Measurements from ENCODE around the gene CDKAL1. TPM values are rescaled to one million over a fixed set of nuclear protein-coding genes. Genes with fewer than 3 reads are reported as not detected.
A peak's percentile ranks its signal among the peaks of the same experiment; 100 is the strongest.
"Not testable (repeated sequence)": the region's sequence is repeated elsewhere in the genome, so short reads cannot be mapped to it uniquely, and the experiment has no call there.

CDKAL1 gene
- polyA plus RNA-seq, 2 of the 4 experiments (the other 2 are of a cell fraction): 4.7 to 8.3 TPM

GRCh38 chr6:20548264-20548663 lies 14.0 kb downstream of the CDKAL1 start:
- no peak for FAIRE-seq
- 91% methylated on average over 1 of the region's 1 CpG for WGBS (ENCODE audit: missing lambda C conversion rate)
- Histone ChIP-seq H3K4me2 (no peak overlapping the region), H3K4me1 (peaks cover 3% of the 10 kb centered on the region; the same call in 2 of the 3 replicates), H3K9me3 (no peaks in the 10 kb centered on the region), H3K4me3 (no peak overlapping the region), H3K27ac (no peak overlapping the region)
- TF ChIP-seq JUN (IDR thresholded peaks at IDR 0.05) (no peak), RAD21 (conservative IDR thresholded peaks at IDR 0.05 in 1 of 2, IDR thresholded peaks at IDR 0.05 in 1 of 2) (no peak), ZNF302 (CRISPR knock-in tag; IDR thresholded peaks at IDR 0.05) (no peak), SREBF2 (IDR thresholded peaks at IDR 0.05) (no peak), ESRRA (IDR thresholded peaks at IDR 0.05; ENCODE audit: borderline replicate concordance, low read length) (no peak), RNF2 (IDR thresholded peaks at IDR 0.05; ENCODE audit: borderline replicate concordance, low read depth) (no peak)
- ChIA-PET POLR2A (no interaction called here), CTCF (no interaction called here)
- ATAC-seq: no peak
- no peak for DNase-seq (ENCODE audit: low read depth in 1 of 2, low spot score in 1 of 2)

GRCh38 chr6:20549398-20549797 lies 15.1 kb downstream of the CDKAL1 start:
- H3K9me3 ChIP-seq; H3K4me2 ChIP-seq; CTCF ChIA-PET; H3K27ac ChIP-seq; ATAC-seq; DNase-seq (ENCODE audit: low read depth in 1 of 2, low spot score in 1 of 2); H3K4me1 ChIP-seq; FAIRE-seq; H3K4me3 ChIP-seq; POLR2A ChIA-PET: not testable (repeated sequence)
- 90% methylated on average over 3 of the region's 3 CpGs for WGBS (ENCODE audit: missing lambda C conversion rate)
- TF ChIP-seq ZC3H11A (IDR thresholded peaks at IDR 0.05): peak; percentile 24

GRCh38 chr6:20554326-20554725 lies 20.1 kb downstream of the CDKAL1 start:
- no peak overlapping the region for H3K4me3 ChIP-seq
- H3K27ac ChIP-seq: no peak overlapping the region
- H3K4me1 ChIP-seq: no peaks in the 10 kb centered on the region
- FAIRE-seq (no peak), ATAC-seq (no peak), DNase-seq (ENCODE audit: low read depth in 1 of 2, low spot score in 1 of 2) (no peak)
- no peak overlapping the region for H3K4me2 ChIP-seq
- no peaks in the 10 kb centered on the region for H3K9me3 ChIP-seq
- POLR2A ChIA-PET: no interaction called here
- CTCF ChIA-PET: interaction anchor here (0.6 kb wide), 1 partner anchor 1205 kb away, joined by 3 read pairs; no protein-coding TSS in a partner anchor
- no peak for TF ChIP-seq PBX3 (IDR thresholded peaks at IDR 0.05)
- TF ChIP-seq ZC3H11A (IDR thresholded peaks at IDR 0.05): no peak
- no peak for TF ChIP-seq E2F6 (IDR thresholded peaks at IDR 0.05; ENCODE audit: borderline replicate concordance, low read depth)
- TF ChIP-seq FOSL2 (IDR thresholded peaks at IDR 0.05): no peak
- TF ChIP-seq FOSL2 (CRISPR knock-in tag; IDR thresholded peaks at IDR 0.05): no peak
- TF ChIP-seq BCL3 (IDR thresholded peaks at IDR 0.05): no peak
- TF ChIP-seq RAD21 (conservative IDR thresholded peaks at IDR 0.05 in 1 of 2, IDR thresholded peaks at IDR 0.05 in 1 of 2): no peak
- TF ChIP-seq RCOR1 (IDR thresholded peaks at IDR 0.05; ENCODE audit: low read depth, low read length): no peak
- TF ChIP-seq HMGXB4 (CRISPR knock-in tag; IDR thresholded peaks at IDR 0.05; ENCODE audit: borderline replicate concordance): no peak
- no peak for TF ChIP-seq KDM5A (IDR thresholded peaks at IDR 0.05)
- TF ChIP-seq HEYL (CRISPR knock-in tag; IDR thresholded peaks at IDR 0.05): no peak
- WGBS (ENCODE audit: missing lambda C conversion rate): 73% methylated on average over 2 of the region's 2 CpGs
